Left renal pelvis (tissue), 4 donors: ENCODE results near the gene C1orf159. TPM values are rescaled to one million over a fixed set of nuclear protein-coding genes. Genes with fewer than 3 reads are reported as not detected.

ENCODE experiments used
- DNase-seq, 4 donors: peaks; one replicate each; pipeline ENCODE4 v3.0.0-alpha.2; 2013; ENCODE audit warnings: low read depth in 4 of 4, low spot score in 3 of 4
- polyA plus RNA-seq, 4 donors: library from polyadenylated mRNA; unstranded; fragments of 120-200 nt; gene quantifications; one replicate each; pipeline ENCODE4 v1.2.1, GENCODE V29; 2013; ENCODE audit not compliant: insufficient read length in 4 of 4

C1orf159 gene
- polyA plus RNA-seq, 4 donors, result 7.0 to 19.3 (median 7.2) TPM

DNA sequence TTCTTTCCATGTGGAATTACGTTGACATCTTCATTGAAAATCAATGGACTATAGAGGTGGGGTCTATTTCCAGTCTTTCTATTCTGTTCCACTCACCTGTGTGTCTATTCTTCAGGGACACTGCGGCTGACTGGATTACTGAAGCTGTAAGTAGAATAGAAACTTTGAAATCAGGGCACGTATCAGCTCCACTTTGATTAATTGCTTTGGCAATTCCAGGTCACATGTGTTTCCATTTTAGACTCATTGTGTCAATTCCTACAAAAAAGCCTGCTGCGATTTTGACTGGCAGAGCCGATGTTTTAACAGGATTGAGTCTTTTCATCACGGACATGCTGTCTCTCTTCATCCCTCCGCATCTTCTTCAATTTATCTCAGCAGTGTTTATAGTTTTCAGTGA is 20.9 kb downstream of the C1orf159 start:
- no peak for DNase-seq

DNA sequence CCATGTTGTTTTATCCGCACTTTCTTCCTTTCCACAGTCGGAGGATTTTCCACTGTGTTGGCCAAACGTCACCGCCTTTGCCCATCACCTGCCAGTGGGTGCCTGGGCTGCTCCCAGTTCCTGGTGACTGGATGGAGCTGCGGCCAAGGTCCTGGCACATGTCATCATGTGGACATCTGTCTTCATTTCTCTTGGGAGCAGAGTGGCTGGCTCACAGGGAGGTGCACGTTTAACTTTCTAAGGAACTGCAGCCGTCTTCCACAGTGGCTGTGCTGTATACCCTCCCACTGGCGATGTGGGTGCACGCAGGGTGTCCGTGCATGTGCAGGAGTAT is 22.3 kb downstream of the C1orf159 start:
- DNase-seq, result no peak

DNA sequence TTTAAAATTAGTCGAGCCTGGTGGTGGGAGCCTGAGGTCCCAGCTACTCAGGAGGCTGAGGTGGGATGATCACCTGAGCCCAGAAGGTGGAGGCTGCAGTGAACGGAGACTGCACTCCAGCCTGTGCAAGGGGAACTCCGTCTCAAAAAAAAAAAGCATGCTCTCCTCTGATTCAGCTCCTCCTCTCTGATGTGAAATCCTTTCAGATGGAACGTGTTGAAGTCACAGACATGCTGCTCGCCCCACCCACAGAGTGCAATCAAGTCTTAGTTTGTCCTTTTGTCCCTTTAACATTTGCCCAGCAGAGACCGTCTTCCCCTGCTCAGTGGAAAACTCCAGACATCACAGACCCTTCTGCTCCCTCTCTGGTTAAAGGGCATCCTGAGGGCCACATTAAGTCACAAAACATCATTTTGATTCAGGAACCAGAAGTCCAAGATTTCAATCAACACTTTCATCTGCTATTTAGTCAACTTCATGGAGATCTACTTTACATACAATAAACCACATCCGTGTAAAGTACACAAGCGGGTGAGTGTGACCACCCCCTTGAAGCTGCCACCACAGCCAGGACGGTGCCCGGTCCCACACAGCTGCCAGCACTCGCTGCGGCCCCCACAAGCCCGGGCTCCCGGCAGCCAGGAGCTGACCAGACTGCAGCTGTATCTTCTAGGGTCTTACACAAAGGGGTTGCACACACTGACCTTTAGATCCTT is 22.8 kb downstream of the C1orf159 start:
- DNase-seq, result no peak

DNA sequence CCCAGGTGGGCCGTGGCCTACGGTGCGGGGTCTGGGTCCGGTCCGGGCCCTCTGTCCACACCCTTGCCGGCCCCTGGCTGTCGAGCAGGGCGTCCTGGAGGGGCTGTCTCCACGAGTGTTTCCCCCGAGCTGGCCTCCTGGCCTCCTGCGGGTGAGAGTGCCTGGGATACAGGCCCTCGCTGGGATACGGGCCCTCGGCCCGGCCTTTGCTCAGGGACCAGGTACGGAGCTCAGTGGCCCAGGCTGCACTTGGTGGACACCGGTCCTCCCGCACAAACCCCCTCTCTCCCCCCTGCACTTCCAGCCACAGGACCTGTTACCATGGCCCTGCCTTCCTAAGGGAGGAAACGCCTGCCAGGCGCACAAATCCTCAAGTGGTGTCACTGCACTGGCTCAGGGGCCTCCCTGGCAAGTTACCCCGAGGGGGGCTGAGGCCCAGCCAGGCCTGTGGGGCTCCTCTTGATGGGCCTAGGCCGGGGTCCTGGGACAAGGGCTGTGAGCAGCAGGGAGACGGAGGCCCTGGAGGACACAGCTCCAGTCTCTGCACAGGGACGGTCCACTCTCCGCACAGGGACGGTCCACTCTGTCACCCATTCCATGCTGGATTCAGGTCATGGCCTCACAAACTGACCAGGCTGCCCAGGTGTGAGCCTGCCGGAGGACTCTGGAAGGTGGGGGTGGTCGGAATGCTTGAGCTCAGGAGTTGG is 23.6 kb downstream of the C1orf159 start:
- no peak for DNase-seq

DNA sequence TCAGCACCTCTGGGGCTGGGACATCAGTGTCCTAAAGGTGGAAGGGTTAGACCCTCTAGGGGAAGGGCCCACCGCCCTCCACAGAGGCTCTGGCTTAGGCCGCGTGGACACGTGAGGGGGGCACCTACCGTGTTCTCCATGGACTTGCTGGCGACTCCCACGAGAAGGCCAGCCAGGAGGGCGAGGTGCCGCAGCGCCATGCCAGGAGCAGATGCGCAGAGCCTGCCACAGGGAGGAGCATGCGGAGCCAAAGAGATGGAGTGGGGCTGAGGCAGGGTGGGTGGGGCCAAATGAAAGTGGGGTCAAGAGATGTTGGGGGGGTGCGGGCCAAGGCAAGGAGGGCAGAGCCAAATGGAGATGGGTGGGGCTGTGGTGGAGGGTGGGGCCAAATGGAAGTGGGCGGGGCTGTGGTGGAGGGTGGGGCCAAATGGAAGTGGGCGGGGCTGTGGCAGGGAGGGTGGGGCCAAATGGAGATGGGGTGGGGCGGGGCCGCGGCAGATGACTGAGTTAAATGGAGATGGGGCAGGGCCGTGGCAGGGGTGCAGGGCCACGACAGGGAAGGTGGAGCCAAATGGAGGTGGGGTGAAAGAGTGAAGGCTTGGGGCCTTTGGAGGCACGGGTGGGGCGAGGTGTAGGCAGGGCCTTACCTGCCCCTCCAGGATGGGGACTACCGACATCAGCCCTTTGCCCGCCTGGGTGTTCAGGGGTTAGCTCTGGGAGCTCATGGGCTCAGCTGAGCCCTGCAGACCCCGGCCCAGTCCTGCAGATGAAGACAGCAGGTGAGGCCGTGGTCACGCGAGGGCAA is 24.3 kb downstream of the C1orf159 start:
- DNase-seq, result no peak

DNA sequence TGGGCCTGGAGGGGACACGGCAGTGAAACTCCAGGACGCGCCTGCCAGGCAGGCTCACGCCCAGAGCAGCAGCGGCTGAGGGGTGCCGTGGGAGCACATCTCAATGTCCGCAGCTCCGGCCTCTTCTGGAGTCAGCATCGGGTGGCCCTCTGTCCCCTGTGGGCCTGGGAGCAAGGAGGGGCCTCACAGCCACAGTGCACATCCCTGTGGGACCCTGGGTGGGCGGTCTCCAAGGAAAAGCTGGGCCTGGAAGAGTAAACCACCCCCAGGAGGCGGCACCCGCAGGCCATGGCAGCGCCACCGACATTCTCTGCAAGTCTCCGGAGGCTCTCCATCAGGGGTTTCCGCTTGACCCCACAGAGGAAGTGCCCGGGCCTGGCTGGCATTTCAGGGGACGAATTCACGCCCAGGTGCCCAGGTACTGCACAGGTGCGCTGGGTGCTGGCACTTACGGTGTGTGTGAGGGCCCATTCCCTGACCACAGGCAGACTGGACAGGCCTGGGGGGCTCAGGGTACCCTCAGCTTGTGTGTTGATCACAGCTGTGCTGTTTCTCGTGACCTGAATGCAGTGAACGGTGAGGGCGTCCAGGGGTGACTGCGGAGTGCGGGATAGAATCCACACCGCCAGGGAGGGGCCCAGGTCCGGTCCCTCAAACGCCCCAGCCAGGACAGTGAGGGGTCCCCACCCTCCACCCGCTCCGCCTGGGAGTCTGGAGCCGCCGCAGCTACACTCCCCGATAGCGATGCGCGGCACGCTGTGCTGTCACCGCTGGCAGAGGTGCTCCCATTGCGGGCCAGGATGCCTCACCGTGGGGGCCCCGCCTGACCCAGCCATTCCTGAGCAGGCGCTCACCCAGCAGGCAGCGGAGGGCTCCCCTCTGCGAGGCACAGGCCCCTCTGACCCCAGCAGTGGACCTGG is 25.2 kb downstream of the C1orf159 start:
- no peak for DNase-seq

DNA sequence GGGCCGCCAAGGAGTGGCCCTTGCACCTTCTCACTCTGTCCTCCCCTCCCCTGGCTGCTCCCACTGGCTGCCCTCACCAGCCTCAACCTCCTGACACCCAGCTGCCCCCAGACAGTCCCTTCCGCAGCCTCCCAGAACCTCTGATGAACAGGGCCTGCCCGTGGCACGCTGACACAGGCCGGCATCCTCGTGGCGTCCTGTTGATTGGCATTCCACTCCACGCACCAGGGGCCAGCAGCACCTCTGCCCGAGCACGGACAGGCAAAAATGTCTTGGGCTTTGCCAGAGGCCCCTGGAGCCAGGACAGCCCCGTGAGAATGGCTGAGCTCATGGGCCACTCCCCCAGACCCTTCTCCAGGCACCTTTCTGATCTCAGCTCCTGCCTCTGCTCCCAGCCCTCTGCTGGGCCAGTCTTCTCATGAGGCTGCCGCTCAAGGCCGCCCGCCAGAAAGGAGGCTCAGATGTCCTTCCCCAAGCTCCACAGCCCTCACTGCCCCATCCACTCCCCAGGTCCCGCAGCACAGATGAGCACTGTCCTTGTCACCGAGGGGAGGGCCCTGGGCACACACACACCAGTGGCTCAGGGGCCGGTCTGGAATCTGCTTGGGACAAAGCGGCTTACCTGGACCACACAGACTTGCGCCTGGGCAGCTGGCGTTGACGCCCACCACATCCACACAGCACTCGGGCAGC is 26.0 kb downstream of the C1orf159 start:
- DNase-seq, result no peak

DNA sequence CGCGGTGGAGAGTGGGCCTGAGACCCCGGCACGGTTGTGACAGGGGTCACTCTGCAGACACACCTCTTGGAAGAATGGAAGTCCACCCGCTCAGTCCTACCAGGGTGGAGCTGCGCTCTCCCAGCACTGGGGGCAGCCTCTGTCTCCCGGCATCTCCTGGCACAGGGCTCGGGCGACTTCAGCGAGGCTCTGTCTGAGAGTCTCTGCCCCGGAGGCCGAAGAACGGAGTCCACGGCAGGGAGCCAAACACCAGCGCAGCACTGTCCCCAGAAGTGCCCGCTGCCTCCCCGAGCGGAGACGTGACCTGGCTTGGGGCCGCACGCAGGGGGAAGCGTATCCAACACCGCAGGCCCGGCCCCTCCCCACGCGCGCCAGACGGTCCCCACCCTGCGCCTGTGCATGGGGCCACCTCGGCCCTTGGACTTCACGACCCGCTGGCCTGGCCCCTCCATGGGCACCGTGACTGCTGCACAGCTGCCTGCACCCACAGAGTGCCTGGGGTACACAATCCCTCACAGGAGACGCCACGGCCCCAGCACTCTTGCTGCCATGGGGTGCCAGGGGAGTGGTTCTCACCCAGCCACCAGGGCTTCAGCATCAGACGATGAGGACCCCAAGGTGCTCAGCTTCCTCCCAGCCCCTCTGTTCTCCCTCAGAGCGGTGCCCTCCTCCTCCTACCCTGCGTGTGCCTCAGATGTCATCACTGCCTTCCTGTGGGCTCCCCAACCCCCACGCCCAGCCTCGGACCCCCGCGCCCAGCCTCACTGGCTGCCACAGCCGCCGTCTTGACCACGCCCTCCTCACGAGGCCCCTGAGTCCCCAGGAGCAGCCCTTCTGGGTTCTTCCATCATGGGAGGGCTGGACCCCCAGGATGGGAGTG is 26.8 kb downstream of the C1orf159 start:
- DNase-seq, result no peak

DNA sequence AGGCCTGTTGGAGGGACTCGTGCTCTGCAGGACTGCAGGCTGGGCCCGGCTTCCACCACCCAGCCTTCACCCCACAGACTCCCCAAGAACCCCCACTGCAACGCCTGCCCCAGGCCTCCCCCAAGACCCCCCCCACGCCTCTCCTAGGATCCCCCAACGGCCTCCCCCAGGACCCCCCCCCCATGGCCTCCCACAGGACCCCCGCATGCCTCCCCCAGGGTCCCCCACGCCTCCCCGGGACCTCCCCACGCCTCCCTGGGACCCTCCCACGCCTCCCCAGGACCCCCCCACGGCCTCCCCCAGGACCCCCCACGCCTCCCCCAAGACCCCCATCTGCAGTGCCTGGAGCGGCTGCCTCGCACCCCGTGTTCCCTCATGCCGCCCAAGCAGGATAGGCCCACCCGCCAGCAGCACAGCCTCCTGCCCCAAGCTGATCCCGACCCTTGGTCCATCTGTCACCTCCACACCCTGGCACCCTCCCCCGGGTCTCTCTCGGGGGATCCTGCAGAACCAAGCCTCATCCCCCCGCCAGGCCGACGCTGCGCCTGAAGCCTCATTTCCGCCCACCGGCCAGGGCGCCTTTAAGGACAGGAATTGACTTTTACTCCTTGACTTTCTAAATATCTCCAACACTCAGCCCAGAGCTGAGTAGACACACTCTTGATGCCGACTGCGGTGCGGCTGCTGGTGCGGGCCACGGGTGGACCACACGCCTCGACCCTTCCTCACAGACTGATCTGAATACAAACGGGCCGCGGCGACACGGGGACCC is 27.7 kb downstream of the C1orf159 start:
- no peak for DNase-seq

DNA sequence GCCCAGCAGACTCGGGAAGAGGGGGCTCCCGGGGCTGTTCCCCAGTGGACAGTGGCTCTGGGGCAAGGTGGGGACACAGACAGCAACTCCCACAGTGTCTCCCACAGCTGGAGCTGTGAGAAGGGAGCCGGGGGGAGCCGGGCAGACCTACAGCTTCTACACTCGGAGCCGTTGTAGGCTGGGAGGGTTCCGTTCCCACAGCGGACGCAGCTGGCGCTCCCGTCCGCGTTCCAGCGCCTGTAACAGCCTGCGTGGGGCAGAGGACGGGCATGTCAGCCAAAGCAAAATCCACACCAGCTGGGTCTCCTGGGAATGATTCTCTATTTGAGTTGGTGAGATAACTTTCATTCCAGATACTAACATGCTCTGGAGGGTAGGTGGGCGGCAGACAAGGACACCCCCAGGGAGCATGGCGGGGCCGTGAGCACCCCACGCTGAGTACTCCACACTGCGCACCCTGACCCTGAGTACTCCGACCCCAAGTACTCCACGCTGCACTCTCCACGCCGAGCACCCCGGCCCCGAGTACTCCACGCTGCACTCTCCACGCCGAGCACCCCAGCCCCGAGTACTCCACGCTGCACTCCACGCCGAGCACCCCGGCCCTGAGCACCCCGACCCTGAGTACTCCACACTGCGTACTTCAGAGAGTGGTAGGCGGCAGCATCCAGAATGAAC is 28.4 kb downstream of the C1orf159 start:
- DNase-seq, result no peak

DNA sequence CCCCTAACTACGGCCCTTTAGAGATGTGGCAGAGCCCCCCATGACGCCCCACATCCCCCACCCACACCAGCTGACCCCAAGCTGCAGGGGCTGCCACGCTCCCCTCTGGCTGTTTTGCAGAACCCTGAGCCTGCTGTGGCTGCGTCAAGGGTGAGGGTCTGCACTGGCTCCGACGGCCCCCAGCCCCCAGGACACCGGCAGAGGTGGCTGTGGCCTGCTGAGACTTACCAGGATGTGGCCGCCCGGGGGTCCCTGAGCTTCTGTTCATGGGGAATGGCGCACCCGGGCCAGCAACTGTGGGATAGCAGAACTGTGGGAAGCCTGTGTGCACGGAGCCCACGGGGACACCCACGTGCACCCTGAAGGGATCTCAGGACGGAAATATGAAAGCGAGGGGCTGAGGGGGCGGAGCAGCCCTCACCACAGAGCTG is 29.0 kb downstream of the C1orf159 start:
- DNase-seq, result no peak

DNA sequence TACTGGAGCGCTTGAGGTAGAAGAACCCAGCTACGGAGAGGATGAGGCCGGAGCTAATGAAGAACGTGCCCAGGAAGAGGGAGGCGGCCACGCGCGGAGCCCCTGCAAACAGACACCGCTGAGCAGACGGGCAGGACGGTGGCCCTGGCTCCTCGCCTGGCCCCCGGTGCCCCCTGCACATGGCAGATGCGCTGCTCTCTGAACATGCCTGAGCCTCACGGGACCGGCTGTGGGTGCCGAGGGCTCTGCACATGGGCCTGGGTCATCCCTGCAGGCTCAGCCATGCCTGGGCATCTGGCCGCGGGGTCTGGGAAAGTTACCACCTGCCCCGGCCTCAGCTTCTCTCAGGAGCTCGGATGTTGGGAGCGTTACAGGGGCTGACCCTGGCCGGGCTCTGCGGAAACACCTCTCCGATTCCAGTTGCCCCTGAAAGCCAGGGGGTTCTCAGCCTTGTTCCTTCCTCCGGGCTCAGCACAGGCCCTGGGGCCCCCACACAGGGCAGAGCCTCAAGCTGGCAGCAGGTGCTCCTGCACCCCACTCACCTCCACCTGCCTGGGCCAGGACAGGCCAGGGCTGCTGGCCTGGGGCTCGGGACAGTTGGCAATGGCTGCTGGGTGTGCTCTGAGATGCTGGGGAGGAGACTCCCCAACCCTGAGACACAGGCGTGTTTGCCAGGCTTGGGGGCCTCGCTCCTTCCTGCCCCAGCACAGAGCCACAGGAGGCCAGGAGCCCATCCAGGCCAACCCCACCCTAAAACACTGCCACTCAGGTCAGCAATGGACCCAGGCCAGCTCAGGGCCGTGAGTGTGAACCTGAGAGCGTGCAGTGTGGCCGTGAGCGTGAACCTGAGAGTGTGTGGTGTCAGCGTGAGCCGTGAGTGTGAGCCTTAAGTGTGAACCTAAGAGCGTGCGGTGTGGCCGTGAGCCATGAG is 29.7 kb downstream of the C1orf159 start:
- DNase-seq, result no peak

DNA sequence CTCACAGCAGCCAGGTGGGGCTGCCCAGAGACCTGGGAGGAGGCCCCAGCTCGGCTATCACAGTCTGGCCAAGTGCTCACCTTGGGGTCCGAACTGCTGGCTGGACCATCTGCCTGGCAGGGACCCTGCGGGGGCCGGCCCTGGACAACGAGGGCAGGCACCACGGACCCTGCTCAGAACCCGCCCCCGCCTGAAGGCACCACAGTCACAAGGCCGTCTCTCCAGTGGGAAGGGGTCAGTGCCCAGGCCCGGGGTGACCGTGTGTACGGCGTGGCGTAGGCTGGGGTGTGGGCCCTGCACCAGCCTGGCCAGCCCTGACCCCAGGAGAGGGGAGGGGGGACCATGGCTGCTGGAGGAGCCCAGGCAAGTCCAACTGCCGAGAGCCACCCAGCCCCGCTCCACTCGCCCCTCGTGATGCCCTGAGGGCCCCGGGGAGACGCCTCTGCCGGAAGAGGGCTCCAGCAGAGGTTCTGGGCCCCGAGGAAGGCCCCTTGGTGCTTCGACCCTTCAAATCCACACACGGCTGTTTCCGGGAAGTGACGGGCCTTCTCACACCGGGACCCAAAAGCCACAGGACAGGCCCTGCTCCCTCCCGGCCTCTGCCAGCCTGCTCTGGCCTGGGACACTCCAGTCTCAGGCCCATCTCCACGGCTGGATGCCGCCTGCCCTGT is 30.6 kb downstream of the C1orf159 start:
- no peak for DNase-seq

DNA sequence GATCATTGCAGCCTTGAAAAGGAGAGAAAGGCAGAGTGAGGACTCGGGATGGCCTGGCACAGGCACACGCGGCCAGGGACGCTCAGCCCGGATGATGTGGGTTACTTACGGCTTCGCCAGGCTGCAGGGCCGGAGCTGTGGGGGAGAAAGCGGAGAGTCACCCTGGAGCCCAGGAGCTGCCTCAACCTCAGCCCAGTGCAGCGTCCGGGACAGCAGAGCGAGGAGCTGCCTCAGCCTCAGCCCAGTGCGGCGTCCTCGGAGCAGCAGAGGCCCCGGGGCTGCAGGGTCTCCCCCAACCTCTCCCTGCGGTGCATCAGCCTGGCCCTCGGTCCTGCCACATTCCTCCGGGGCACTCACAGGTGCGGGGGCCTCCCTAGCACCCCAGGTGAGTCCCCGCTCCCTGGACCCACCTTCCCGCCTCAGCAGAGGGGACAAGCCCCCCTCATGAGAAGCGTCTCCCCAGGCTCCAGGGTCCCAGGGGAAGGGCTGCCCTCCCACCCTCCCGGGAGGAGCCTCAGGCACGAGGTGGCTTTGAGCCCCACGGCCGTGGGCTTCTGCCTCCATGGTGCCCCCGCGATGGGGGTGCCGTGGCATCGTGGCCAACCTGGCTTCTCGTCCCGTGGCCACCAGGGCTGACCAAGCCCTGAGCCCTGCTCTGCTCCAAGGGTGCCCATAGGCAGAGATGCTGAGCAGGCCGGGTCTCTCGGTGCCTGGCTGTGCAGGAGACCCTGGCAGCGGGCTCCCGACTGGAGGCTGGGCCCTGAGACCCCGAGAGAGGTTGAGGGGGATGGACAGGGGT is 31.3 kb downstream of the C1orf159 start:
- DNase-seq, result no peak
